HEK293 (cell line): ENCODE data around the gene SMIM29.
A peak's percentile ranks its signal among the peaks of the same experiment; 100 is the strongest.

ENCODE experiments used
- CTCF ChIA-PET: fragments of 350-600 bp; formaldehyde crosslinking; extraction: SDS; loops from one replicate; lab custom pipeline; 2021; ENCODE audit warnings: antibody characterized with exemption; lab: Yijun Ruan, JAX
- POLR2A ChIA-PET: fragments of 300-600 bp; formaldehyde crosslinking; extraction: SDS; loops from one replicate; lab custom pipeline; 2020; ENCODE audit warnings: antibody characterized with exemption, inconsistent platforms; lab: Yijun Ruan, JAX
- H3K27ac ChIP-seq: fragments of 200-500 bp; sonication (Bioruptor generic); 2 replicates; pipeline ENCODE4 v1.5.1; 2014; ENCODE audit warnings: low read depth, low read length, control low read depth, inconsistent platforms; ENCODE audit errors: extremely low read depth
- H3K36me3 ChIP-seq, 2 experiments: fragments of 200-500 bp in 1 of 2; sonication (Bioruptor generic) in 1 of 2; 1 replicate in 1 of 2; 2 replicates in 1 of 2; pipeline ENCODE4 v1.5.1; 2014 to 2017; ENCODE audit warnings: inconsistent platforms in 2 of 2, low read length in 2 of 2; ENCODE audit not compliant: control insufficient read depth in 2 of 2, insufficient read depth in 1 of 2
- H3K4me1 ChIP-seq: fragments of 200-500 bp; sonication (Bioruptor generic); 2 replicates; pipeline ENCODE4 v1.5.1; 2014; ENCODE audit warnings: mild to moderate bottlenecking, low read length, inconsistent platforms; ENCODE audit not compliant: control insufficient read depth, insufficient read depth
- H3K4me3 ChIP-seq: 2 replicates; pipeline ENCODE4 v1.5.1; 2011; ENCODE audit warnings: low read depth, mild to moderate bottlenecking, control low read depth, low read length, moderate library complexity
- H3K9me3 ChIP-seq: fragments of 200-500 bp; sonication (Bioruptor generic); 2 replicates; pipeline ENCODE4 v1.5.1; 2014; ENCODE audit warnings: low read depth, low read length, inconsistent platforms; ENCODE audit not compliant: control insufficient read depth, insufficient read depth
- EGR2 ChIP-seq: fragments of 450-650 bp; formaldehyde crosslinking; IDR thresholded peaks from 2 replicates; pipeline ENCODE4 v1.5.1; 2016; ENCODE audit warnings: low read depth, missing biosample characterization, missing genetic modification characterization
- ELK4 ChIP-seq: IDR thresholded peaks from 2 replicates; pipeline ENCODE4 v1.6.1; 2011; ENCODE audit warnings: mild to moderate bottlenecking, low read depth, low read length, borderline replicate concordance
- GFI1B ChIP-seq: fragments of 450-650 bp; formaldehyde crosslinking; IDR thresholded peaks from 2 replicates; pipeline ENCODE4 v1.5.1; 2016; ENCODE audit warnings: missing biosample characterization, missing genetic modification characterization
- IKZF3 ChIP-seq: fragments of 450-650 bp; IDR thresholded peaks from 2 replicates; pipeline ENCODE4 v1.5.0; 2018; ENCODE audit warnings: missing biosample characterization, mild to moderate bottlenecking, missing genetic modification characterization, moderate library complexity
- KLF10 ChIP-seq: fragments of 450-650 bp; IDR thresholded peaks from 2 replicates; pipeline ENCODE4 v1.5.1; 2018; ENCODE audit warnings: missing biosample characterization, mild to moderate bottlenecking, missing genetic modification characterization
- PBX3 ChIP-seq: sonication (generic); formaldehyde crosslinking; IDR thresholded peaks from 2 replicates; pipeline ENCODE4 v1.8.1; 2022; ENCODE audit warnings: mild to moderate bottlenecking, moderate library complexity, missing genetic modification reagents
- SP2 ChIP-seq: fragments of 450-650 bp; formaldehyde crosslinking; IDR thresholded peaks from 2 replicates; pipeline ENCODE4 v1.5.1; 2016; ENCODE audit warnings: missing biosample characterization, missing genetic modification characterization
- SP3 ChIP-seq: fragments of 450-650 bp; formaldehyde crosslinking; IDR thresholded peaks from 2 replicates; pipeline ENCODE4 v1.5.1; 2016; ENCODE audit warnings: missing biosample characterization, missing genetic modification characterization
- YY2 ChIP-seq: fragments of 450-650 bp; formaldehyde crosslinking; IDR thresholded peaks from 2 replicates; pipeline ENCODE4 v1.5.1; 2016; ENCODE audit warnings: missing biosample characterization, missing genetic modification characterization
- ZFHX2 ChIP-seq: fragments of 450-650 bp; formaldehyde crosslinking; conservative IDR thresholded peaks from 2 replicates; pipeline ENCODE4 v1.5.1; 2016; ENCODE audit warnings: missing biosample characterization, missing genetic modification characterization
- ZNF140 ChIP-seq: fragments of 450-650 bp; formaldehyde crosslinking; IDR thresholded peaks from 2 replicates; pipeline ENCODE4 v1.5.1; 2016; ENCODE audit warnings: missing biosample characterization, missing genetic modification characterization
- ZNF175 ChIP-seq: fragments of 450-650 bp; formaldehyde crosslinking; IDR thresholded peaks from 2 replicates; pipeline ENCODE4 v1.5.1; 2016; ENCODE audit warnings: missing biosample characterization, missing genetic modification characterization
- ZNF26 ChIP-seq: fragments of 450-650 bp; formaldehyde crosslinking; IDR thresholded peaks from 2 replicates; pipeline ENCODE4 v1.5.1; 2016; ENCODE audit warnings: missing biosample characterization, missing genetic modification characterization
- ZNF280C ChIP-seq: fragments of 450-650 bp; formaldehyde crosslinking; IDR thresholded peaks from 2 replicates; pipeline ENCODE4 v1.5.1; 2016; ENCODE audit warnings: missing biosample characterization, missing genetic modification characterization
- ZNF280D ChIP-seq: fragments of 450-650 bp; formaldehyde crosslinking; IDR thresholded peaks from 2 replicates; pipeline ENCODE4 v1.5.1; 2016; ENCODE audit warnings: missing biosample characterization, missing genetic modification characterization
- ZNF48 ChIP-seq: fragments of 450-650 bp; formaldehyde crosslinking; IDR thresholded peaks from 2 replicates; pipeline ENCODE4 v1.5.1; 2016; ENCODE audit warnings: missing biosample characterization, missing genetic modification characterization
- ZNF704 ChIP-seq: fragments of 450-650 bp; formaldehyde crosslinking; IDR thresholded peaks from 2 replicates; pipeline ENCODE4 v1.5.1; 2016; ENCODE audit warnings: missing biosample characterization, missing genetic modification characterization

Gene SMIM29

DNA sequence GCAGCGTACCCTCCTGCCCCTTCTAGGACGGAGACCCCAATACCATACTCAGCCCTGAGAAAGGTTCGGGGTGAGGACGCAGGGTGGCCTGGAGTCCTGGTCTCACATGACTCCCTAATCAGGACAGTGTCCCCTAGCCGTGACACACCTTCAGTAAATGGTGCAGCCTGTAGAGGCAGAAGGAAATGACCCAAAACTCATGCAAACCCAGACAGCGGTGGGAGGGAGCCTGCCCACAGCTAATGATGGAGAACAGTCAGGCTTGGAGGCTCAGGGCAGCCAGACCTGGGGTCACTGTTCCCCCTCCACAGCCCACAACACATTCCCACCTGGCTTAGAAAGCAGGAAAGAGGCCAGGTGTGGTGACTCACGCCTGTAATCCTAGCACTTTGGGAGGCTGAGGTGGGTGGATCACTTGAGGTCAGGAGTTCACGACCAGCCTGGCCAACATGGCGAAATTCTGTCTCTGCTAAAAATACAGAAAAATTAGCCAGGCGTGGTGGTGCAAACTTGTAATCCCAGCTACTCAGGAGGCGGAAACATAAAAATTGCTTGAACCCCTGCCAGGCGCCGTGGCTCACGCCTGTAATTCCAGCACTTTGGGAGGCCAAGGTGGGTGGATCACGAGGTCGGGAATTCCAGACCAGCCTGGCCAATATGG is 20.9 kb downstream of the SMIM29 start:
- Histone ChIP-seq H3K4me3 (no peak overlapping the region), H3K9me3 (no peaks in the 10 kb centered on the region), H3K27ac (no peak overlapping the region), H3K4me1 (no peaks in the 10 kb centered on the region), H3K36me3 (no peaks in the 10 kb centered on the region)
- POLR2A ChIA-PET: interaction anchor here (0.5 to 1.1 kb wide), 3 partner anchors 16 to 198 kb away, joined by 3 to 4 read pairs (median 4); partner anchors contain the start of gene RPS10
- CTCF ChIA-PET: interaction anchor here (0.8 to 1.6 kb wide), 4 partner anchors 9 to 32 kb away, joined by 3 to 5 read pairs (median 4); partner anchors contain the start of gene HMGA1
- TF ChIP-seq EGR2: peak; percentile 38; the same call in 1 of the 2 replicates
- TF ChIP-seq ZNF26 (tag by site-specific recombination): no peak
- TF ChIP-seq ZNF140: no peak
- TF ChIP-seq ZNF48 (tag by site-specific recombination): no peak
- no peak for TF ChIP-seq ELK4
- TF ChIP-seq ZNF175 (tag by site-specific recombination): no peak
- TF ChIP-seq ZNF280D: no peak
- peak; percentile 54 for TF ChIP-seq ZFHX2 (tag by site-specific recombination)
- TF ChIP-seq SP3 (tag by site-specific recombination): no peak
- TF ChIP-seq ZNF704 (tag by site-specific recombination): no peak
- no peak for TF ChIP-seq IKZF3 (tag by site-specific recombination)
- no peak for TF ChIP-seq SP2 (tag by site-specific recombination)
- no peak for TF ChIP-seq KLF10 (tag by site-specific recombination)
- no peak for TF ChIP-seq YY2 (tag by site-specific recombination)
- TF ChIP-seq GFI1B (tag by site-specific recombination): no peak
- TF ChIP-seq PBX3: no peak
- no peak for TF ChIP-seq ZNF280C (tag by site-specific recombination)
